HG03354 (cell line): ENCODE data around the gene SNX13.

Source experiments
- ATAC-seq: cut with Tn5 transposase; IDR thresholded peaks from one replicate; pipeline ENCODE4 v1.9.1; 2021; ENCODE audit warnings: mild to moderate bottlenecking; ENCODE audit not compliant: unreplicated experiment, poor library complexity, severe bottlenecking

SNX13 gene

DNA sequence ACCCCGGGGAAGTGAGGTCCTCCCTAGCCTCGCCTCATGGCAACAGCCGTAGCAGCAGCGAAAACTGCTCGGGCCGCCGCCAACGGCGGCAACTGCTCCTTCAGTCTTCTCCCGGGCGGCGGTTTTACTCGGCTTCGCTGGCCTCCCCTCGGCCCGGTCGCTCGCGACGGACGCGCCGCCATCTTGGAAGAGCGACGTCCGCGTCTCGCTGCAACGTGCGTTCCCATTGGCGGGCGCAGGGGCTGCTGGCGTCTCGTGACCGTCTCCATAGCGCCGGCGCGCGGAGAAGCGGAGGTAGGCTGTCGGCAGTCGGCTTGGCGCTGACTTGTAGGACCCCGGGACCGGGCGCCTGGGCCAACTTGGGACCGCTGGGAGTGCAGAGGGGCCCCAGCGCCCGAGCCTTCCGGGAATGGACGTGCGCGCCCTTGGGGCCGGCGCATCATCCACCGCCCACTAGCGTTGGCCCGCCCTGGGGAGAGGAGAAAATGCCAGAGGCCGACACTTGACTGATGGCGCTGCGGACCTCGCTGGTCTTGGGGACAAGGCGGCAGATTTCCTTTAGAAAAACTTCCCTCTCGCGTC, at the start of gene SNX13:
Gene SNX13 (minus strand): TSS at position 193 of the 582 bp plus-strand sequence. CDS start 199 bp downstream, outside the sequence.
- peak; percentile 94 for ATAC-seq

- ATAC-seq: no peak
These were observed 49.3 kb upstream of the SNX13 start for GRCh38 chr7:17989546-17989945.

GRCh38 chr7:17988858-17989257, 48.6 kb upstream of the SNX13 start:
- ATAC-seq: no peak

DNA sequence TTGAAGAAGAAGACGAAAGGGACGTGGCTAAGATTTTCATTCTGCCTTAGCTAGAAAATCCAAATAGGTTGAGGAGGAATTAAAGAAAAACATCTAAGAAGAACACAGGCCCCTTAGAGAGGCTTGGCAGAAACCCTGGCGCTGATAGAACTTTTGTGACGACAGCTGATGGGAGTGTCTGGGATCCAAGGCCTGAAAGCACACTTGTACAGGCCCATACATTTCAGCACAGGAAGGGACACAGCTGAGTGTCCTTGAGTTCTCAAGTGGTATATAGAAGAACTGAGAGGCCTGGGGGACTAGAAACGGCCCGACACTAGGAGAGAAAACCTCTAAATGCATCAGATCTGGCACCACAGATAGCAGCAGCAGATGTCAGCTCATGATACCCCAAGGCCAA, 47.8 kb upstream of the SNX13 start:
- no peak for ATAC-seq

DNA sequence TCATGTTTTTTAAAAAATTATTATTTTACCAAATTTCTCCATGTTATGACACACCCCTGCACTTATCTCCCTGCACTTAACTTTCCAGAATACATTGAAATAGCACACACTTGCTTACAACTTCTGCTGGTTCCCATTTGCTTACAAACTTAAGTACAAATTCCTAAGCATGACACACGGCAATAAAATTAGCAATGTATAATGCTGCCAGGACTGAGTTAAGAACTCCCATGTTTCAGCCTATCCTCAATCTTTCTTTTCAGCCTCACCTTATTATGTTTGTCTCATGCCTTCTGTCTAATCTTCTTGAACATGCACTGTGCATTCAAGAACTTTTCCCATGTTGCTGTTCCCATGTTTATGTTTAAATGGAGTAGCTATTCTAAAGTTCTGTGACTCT, 46.6 kb upstream of the SNX13 start:
- ATAC-seq: no peak

DNA sequence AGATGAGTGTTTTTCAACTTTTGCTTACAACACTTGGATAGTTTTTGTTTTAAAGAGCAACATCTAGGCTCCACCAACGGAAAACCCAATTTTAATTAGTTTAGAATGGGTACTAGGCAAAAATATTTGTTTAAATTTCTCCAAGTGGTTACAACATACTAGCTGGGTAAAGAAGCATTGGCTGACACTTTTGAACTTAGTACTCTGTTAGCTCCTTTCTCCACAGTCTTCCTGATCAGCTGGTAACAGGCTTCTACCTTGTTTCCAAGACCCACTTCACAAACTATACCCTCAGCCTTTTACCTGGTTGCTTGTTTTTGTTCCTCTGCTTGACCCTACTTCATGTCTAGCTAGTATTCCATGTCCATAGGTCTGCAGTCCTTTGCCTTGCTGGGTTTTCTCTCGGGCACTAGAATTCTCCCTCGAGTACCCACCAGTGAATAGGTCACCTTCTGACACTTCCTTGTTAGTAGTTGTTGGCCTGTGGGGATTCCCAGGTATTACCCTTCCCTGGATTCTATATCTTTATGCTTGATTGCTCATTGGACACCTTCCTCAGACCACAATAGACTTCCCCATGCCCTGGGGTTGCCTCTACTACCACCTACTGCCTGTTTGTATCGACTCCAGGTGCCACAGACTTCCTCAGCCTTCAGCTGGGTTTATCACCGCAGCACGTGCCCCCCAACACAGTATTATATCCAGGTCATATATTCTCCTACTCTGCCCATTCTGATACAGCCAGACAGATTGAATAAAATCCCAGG, 45.4 kb upstream of the SNX13 start:
- no peak for ATAC-seq

GRCh38 chr7:17984288-17984687, 44.0 kb upstream of the SNX13 start:
- ATAC-seq: no peak

- no peak for ATAC-seq
These were observed 43.1 kb upstream of the SNX13 start for GRCh38 chr7:17983221-17984062.

DNA sequence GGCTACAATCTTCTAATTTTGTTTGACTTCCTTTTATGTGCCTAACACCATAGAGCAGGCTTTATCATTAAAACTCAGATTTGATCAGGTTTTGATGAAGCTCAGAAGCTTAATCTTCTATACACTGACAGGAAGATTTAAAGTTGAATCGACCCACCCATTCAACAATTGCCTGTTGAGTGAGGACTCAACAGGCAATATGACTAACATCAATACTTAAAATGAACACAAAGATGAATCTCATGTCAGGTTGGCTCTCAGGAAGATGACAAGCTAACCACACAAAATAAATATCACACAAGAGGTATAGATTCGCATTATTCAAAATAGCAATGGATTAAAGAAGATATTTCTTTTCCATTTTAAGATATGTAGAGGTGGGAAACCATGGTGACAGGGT, 36.7 kb upstream of the SNX13 start:
- ATAC-seq: no peak

GRCh38 chr7:17971411-17971810, 31.1 kb upstream of the SNX13 start:
- ATAC-seq: no peak

DNA sequence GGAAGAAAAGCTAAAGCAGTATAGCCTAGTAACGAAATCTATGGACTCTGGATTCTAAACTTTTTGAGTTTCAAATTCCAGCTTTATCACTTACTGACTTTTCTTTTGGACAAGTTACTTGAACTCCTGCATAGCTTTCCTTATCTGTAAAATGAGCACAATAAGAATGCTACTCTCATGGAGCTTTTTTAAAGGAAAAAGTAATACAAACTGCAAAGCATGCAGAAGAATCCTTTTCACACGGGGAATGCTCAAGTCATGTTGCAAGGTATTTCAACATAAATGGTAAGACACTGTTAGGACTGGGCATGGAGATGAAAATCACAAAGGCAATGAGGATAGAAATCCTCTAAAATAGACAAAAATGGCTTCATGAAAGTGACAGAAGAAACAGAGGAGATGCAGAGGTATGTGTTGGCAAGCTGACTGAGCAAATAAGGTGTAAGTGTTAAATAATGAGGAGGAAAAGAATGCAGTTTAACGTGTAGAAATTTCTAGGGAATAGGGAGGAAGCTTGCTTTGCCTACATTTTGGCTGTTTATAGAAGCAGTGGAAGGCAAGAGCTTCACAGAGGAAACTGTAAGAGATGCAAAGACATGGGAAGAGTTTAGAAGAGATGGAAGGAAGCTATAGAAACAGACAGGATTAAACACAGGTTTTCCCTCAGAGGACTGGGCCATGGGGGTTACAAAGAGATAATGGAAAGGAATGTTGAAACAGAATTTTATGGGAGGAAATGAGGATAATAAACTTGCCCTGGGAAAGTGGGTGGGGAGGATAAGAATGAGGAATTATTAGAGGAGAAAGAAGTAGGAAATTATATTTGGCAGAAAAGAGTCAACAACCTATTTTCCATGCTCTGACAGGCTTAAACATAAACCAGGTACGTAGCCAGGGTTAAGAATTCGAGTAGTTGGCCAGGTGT, 28.8 kb upstream of the SNX13 start:
- no peak for ATAC-seq

DNA sequence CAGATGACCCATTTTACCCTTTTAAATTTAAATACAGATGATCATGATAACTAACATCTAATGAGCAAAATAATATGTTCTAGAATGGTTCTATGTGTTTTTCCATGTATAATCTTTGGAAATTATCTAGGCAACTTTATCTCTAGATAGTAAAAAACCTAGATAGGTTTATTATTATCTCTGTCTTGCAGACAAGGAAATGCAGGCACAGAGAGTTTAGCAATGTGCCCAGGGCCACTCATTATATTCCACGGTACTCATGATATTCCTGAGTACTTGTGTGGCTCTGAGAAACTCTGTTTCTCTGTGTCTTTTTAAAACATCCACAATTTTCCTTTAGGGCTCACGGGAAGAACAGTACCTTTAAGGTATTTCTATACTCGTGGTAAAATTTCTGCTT, 26.4 kb upstream of the SNX13 start:
- no peak for ATAC-seq

DNA sequence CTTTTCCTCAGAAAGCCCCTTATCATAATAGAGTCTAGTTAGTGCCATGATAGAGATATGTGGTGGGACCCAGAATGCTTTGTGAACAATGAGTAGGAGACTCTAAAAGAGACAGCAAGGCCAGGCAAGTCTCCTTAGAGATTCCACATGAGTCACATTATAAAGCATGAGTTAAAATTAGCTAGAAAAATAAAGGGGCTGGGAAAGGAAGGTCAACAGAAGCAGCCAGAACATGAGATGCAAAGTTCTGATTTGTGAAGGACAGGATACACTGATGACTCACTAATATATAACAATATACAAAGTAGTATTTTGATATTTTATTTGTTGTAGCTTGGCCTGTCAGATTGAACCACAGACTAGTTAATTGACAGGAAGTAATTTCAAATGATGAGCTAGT, 25.3 kb upstream of the SNX13 start:
- no peak for ATAC-seq

GRCh38 chr7:17963281-17963680, 23.0 kb upstream of the SNX13 start:
- ATAC-seq: no peak

DNA sequence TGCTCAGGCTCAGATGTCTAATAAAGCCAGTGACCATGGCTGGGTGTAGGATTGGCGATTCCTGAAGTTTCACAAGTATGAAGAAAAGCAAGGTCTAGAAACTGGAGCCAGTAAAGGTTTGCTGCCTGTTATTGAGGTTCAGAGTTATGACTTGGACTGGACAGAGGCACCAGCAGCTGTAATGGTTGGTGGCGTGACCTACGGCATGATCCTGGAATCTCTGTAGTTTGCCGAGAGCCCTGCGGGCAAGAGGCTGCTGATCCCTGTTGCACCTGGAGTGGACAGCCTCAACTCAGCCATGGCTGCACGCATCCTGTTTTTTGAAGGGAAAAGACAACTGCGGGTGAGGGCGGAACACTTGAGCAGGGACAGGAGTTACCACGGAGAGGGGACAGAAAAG, 22.4 kb upstream of the SNX13 start:
- no peak for ATAC-seq

DNA sequence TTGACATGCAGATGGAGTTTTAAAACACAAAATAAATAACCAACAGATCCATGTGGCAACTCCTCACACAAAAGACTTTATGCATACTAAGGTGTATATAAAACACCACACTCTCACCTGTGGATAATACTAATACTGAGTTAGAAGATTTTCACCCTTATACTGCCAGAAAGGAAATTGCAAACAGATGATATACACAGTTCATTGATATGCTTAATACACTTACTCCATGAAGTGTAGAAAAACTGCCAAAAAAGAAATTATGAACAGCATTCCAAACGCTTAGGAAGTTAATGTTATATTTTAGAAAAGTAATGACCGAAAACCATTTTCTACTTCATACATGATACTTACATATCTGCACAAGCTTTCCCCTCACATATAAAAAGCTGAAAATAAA, 17.6 kb upstream of the SNX13 start:
- no peak for ATAC-seq

GRCh38 chr7:17952387-17952786, 12.1 kb upstream of the SNX13 start:
- peak; percentile 100 for ATAC-seq

GRCh38 chr7:17951742-17952254, 11.5 kb upstream of the SNX13 start:
- ATAC-seq: no peak

- ATAC-seq: no peak
These were observed 8.4 kb upstream of the SNX13 start for GRCh38 chr7:17948526-17949238.
